ENCODE measurements around the gene FIS1.

Gene FIS1

GRCh38 chr7:101278461-101279292 is 33.8 kb upstream of the FIS1 start:
- no peak overlapping the region for H3K27ac ChIP-seq (ENCODE audit: low read depth, low read length)
- TF ChIP-seq EZH2phosphoT487 (IDR thresholded peaks at IDR 0.05; ENCODE audit: borderline replicate concordance, low read length), result no peak
- TF ChIP-seq CTCF (IDR thresholded peaks at IDR 0.05; ENCODE audit: low read depth, low read length, poor library complexity, severe bottlenecking), result no peak
- no peak overlapping the region for H3K4me3 ChIP-seq (ENCODE audit: low read length)
- H4K20me1 ChIP-seq (ENCODE audit: control insufficient read depth, insufficient read depth, low read depth, low read length), result no peaks in the 10 kb centered on the region
- H3K36me3 ChIP-seq (ENCODE audit: control insufficient read depth, low read length), result no peaks in the 10 kb centered on the region
- H3K27me3 ChIP-seq (ENCODE audit: control insufficient read depth, low read length), result peaks cover 5% of the 10 kb centered on the region
- no peaks in the 10 kb centered on the region for H3K9me2 ChIP-seq (replicated peaks; ENCODE audit: control insufficient read depth, low read length)
- no peaks in the 10 kb centered on the region for H3F3A ChIP-seq (ENCODE audit: control insufficient read depth, insufficient read depth)
- no peak overlapping the region for H3K4me2 ChIP-seq (ENCODE audit: low read length)
- H3K9me3 ChIP-seq (ENCODE audit: control insufficient read depth, insufficient read depth, low read length), result no peaks in the 10 kb centered on the region
- H3K4me1 ChIP-seq (ENCODE audit: control insufficient read depth, low read length), result peaks cover 5% of the 10 kb centered on the region
- H3K79me2 ChIP-seq (ENCODE audit: control insufficient read depth, low read length), result no peaks in the 10 kb centered on the region

- TF ChIP-seq EZH2phosphoT487 (IDR thresholded peaks at IDR 0.05; ENCODE audit: borderline replicate concordance, low read length) (no peak), CTCF (IDR thresholded peaks at IDR 0.05; ENCODE audit: low read depth, low read length, poor library complexity, severe bottlenecking) (no peak)
- H3K27me3 ChIP-seq (ENCODE audit: control insufficient read depth, low read length), result peaks cover 15% of the 10 kb centered on the region
Observed at GRCh38 chr7:101277155-101277554, 32.3 kb upstream of the FIS1 start.

GRCh38 chr7:101273206-101273605 is 28.3 kb upstream of the FIS1 start:
- Histone ChIP-seq H3K27me3 (ENCODE audit: control insufficient read depth, low read length) (peaks cover 20% of the 10 kb centered on the region), H3K9me3 (ENCODE audit: control insufficient read depth, insufficient read depth, low read length) (no peaks in the 10 kb centered on the region), H3K4me3 (ENCODE audit: low read length) (no peak overlapping the region), H3K27ac (ENCODE audit: low read depth, low read length) (no peak overlapping the region), H4K20me1 (ENCODE audit: control insufficient read depth, insufficient read depth, low read depth, low read length) (no peaks in the 10 kb centered on the region), H3F3A (ENCODE audit: control insufficient read depth, insufficient read depth) (no peaks in the 10 kb centered on the region), H3K4me2 (ENCODE audit: low read length) (no peak overlapping the region), H3K79me2 (ENCODE audit: control insufficient read depth, low read length) (no peaks in the 10 kb centered on the region), H3K36me3 (ENCODE audit: control insufficient read depth, low read length) (no peaks in the 10 kb centered on the region), H3K9me2 (replicated peaks; ENCODE audit: control insufficient read depth, low read length) (no peaks in the 10 kb centered on the region), H3K4me1 (ENCODE audit: control insufficient read depth, low read length) (no peaks in the 10 kb centered on the region)
- TF ChIP-seq EZH2phosphoT487 (IDR thresholded peaks at IDR 0.05; ENCODE audit: borderline replicate concordance, low read length), result no peak

More at GRCh38 chr7:101277155-101277554, 32.3 kb upstream of the FIS1 start:
- Histone ChIP-seq H3K4me2 (ENCODE audit: low read length) (no peak overlapping the region), H3K4me1 (ENCODE audit: control insufficient read depth, low read length) (no peaks in the 10 kb centered on the region), H3K9me2 (replicated peaks; ENCODE audit: control insufficient read depth, low read length) (no peaks in the 10 kb centered on the region), H3K27ac (ENCODE audit: low read depth, low read length) (no peak overlapping the region), H3F3A (ENCODE audit: control insufficient read depth, insufficient read depth) (no peaks in the 10 kb centered on the region), H3K9me3 (ENCODE audit: control insufficient read depth, insufficient read depth, low read length) (no peaks in the 10 kb centered on the region), H3K36me3 (ENCODE audit: control insufficient read depth, low read length) (no peaks in the 10 kb centered on the region), H3K4me3 (ENCODE audit: low read length) (no peak overlapping the region), H4K20me1 (ENCODE audit: control insufficient read depth, insufficient read depth, low read depth, low read length) (no peaks in the 10 kb centered on the region), H3K79me2 (ENCODE audit: control insufficient read depth, low read length) (no peaks in the 10 kb centered on the region)

- H3K36me3 ChIP-seq (ENCODE audit: control insufficient read depth, low read length), result no peaks in the 10 kb centered on the region
- no peak overlapping the region for H3K27ac ChIP-seq (ENCODE audit: low read depth, low read length)
- no peaks in the 10 kb centered on the region for H4K20me1 ChIP-seq (ENCODE audit: control insufficient read depth, insufficient read depth, low read depth, low read length)
- H3K9me3 ChIP-seq (ENCODE audit: control insufficient read depth, insufficient read depth, low read length), result no peaks in the 10 kb centered on the region
- no peak for TF ChIP-seq EZH2phosphoT487 (IDR thresholded peaks at IDR 0.05; ENCODE audit: borderline replicate concordance, low read length)
- no peak for TF ChIP-seq CTCF (IDR thresholded peaks at IDR 0.05; ENCODE audit: low read depth, low read length, poor library complexity, severe bottlenecking)
- H3K4me3 ChIP-seq (ENCODE audit: low read length), result no peak overlapping the region
- H3K4me2 ChIP-seq (ENCODE audit: low read length), result no peak overlapping the region
- H3F3A ChIP-seq (ENCODE audit: control insufficient read depth, insufficient read depth), result no peaks in the 10 kb centered on the region
- no peaks in the 10 kb centered on the region for H3K79me2 ChIP-seq (ENCODE audit: control insufficient read depth, low read length)
- no peaks in the 10 kb centered on the region for H3K9me2 ChIP-seq (replicated peaks; ENCODE audit: control insufficient read depth, low read length)
- peaks cover 19% of the 10 kb centered on the region for H3K27me3 ChIP-seq (ENCODE audit: control insufficient read depth, low read length)
- no peaks in the 10 kb centered on the region for H3K4me1 ChIP-seq (ENCODE audit: control insufficient read depth, low read length)
Observed at GRCh38 chr7:101271021-101271420, 26.1 kb upstream of the FIS1 start.
